ENCODE data around the gene AARS2. TPM values are rescaled to one million over a fixed set of nuclear protein-coding genes. Genes with fewer than 3 reads are reported as not detected.

AARS2 gene
- total RNA-seq, 1 donor from 2014 or later, result 34.3 TPM

GRCh38 chr6:44255105-44255808 lies 57.9 kb downstream of the AARS2 start:
- Mint-ChIP-seq H3K9me3 (no peaks in the 10 kb centered on the region), H3K4me1 (ENCODE audit: unreplicated experiment) (peaks cover 49% of the 10 kb centered on the region), H3K4me3 (peak overlapping the region; percentile 90), H3K27ac (peak overlapping the region; percentile 91), H3K27me3 (no peaks in the 10 kb centered on the region), H3K36me3 (peaks cover 28% of the 10 kb centered on the region)
- DNase-seq (ENCODE audit: extremely low spot score, unreplicated experiment), result no peak
- TF ChIP-seq CTCF (conservative IDR thresholded peaks at IDR 0.05), result no peak

GRCh38 chr6:44254191-44255104 lies 58.7 kb downstream of the AARS2 start:
- no peak for DNase-seq (ENCODE audit: extremely low spot score, unreplicated experiment)
- H3K4me1 Mint-ChIP-seq (ENCODE audit: unreplicated experiment), result peaks cover 56% of the 10 kb centered on the region
- H3K4me3 Mint-ChIP-seq, result peak overlapping the region; percentile 90
- peak overlapping the region; percentile 91 for H3K27ac Mint-ChIP-seq
- no peak for TF ChIP-seq CTCF (conservative IDR thresholded peaks at IDR 0.05)
- H3K9me3 Mint-ChIP-seq, result no peaks in the 10 kb centered on the region
- peaks cover 35% of the 10 kb centered on the region for H3K36me3 Mint-ChIP-seq
- no peaks in the 10 kb centered on the region for H3K27me3 Mint-ChIP-seq

- peak overlapping the region; percentile 81 for H3K27ac Mint-ChIP-seq
- H3K9me3 Mint-ChIP-seq, result no peaks in the 10 kb centered on the region
- DNase-seq (ENCODE audit: extremely low spot score, unreplicated experiment), result no peak
- peak; percentile 72 for TF ChIP-seq CTCF (conservative IDR thresholded peaks at IDR 0.05)
- peaks cover 56% of the 10 kb centered on the region for H3K4me1 Mint-ChIP-seq (ENCODE audit: unreplicated experiment)
- no peaks in the 10 kb centered on the region for H3K27me3 Mint-ChIP-seq
- H3K4me3 Mint-ChIP-seq, result peak overlapping the region; percentile 44
- peaks cover 41% of the 10 kb centered on the region for H3K36me3 Mint-ChIP-seq
Measured at GRCh38 chr6:44253307-44254101, 59.6 kb downstream of the AARS2 start.

- H3K4me3 Mint-ChIP-seq, result no peak overlapping the region
- H3K27ac Mint-ChIP-seq, result peak overlapping the region; percentile 66
- peaks cover 51% of the 10 kb centered on the region for H3K36me3 Mint-ChIP-seq
- H3K27me3 Mint-ChIP-seq, result peaks cover 3% of the 10 kb centered on the region
- H3K9me3 Mint-ChIP-seq, result no peaks in the 10 kb centered on the region
- no peak for TF ChIP-seq CTCF (conservative IDR thresholded peaks at IDR 0.05)
- peaks cover 49% of the 10 kb centered on the region for H3K4me1 Mint-ChIP-seq (ENCODE audit: unreplicated experiment)
- DNase-seq (ENCODE audit: extremely low spot score, unreplicated experiment), result no peak
Measured at GRCh38 chr6:44251576-44252524, 61.3 kb downstream of the AARS2 start.

All from type B pancreatic cell (in vitro differentiated cells).